Peyer's patch (tissue), 4 donors: ENCODE measurements around the gene CERS3.

Experiments used
- POLR2A ChIP-seq, 2 donors: fragments of 450-650 bp; IDR thresholded peaks; one replicate each; pipeline ENCODE4 v1.5.1; 2017; ENCODE audit warnings: antibody characterized with exemption in 2 of 2, mild to moderate bottlenecking in 2 of 2, moderate library complexity in 2 of 2
- TF ChIP-seq, protein P1 (sequence below), 6 experiments: fragments of 450-650 bp in 4 of 6; fragments of 200-600 bp in 2 of 6; sonication (generic) in 1 of 6; IDR thresholded peaks; one replicate each; pipeline ENCODE4 v1.5.1; 2017 to 2019; ENCODE audit warnings: antibody characterized with exemption in 6 of 6, mild to moderate bottlenecking in 3 of 6, moderate library complexity in 1 of 6

DNA sequence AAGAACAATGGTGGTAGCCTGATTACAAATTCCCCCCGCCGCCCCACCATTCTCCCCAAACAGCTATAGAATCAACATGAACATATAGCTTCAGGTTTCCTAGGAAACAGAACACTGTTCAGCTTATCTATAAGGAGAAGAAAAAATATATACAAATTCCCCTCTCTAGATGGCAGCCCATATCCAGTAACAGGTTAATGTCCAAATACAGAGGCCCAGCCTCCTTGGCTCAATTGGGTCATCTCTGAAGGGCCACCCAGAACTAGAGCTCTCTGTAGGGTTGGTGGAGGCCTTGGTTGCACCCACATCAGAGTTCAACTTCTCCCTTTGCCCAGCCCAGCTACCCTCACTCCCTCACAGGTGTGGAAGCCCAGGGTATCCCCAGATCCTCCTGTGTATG lies 95.4 kb downstream of the CERS3 start:
- TF ChIP-seq POLR2A (IDR thresholded peaks at IDR 0.05): no peak
- TF ChIP-seq, protein P1, sequence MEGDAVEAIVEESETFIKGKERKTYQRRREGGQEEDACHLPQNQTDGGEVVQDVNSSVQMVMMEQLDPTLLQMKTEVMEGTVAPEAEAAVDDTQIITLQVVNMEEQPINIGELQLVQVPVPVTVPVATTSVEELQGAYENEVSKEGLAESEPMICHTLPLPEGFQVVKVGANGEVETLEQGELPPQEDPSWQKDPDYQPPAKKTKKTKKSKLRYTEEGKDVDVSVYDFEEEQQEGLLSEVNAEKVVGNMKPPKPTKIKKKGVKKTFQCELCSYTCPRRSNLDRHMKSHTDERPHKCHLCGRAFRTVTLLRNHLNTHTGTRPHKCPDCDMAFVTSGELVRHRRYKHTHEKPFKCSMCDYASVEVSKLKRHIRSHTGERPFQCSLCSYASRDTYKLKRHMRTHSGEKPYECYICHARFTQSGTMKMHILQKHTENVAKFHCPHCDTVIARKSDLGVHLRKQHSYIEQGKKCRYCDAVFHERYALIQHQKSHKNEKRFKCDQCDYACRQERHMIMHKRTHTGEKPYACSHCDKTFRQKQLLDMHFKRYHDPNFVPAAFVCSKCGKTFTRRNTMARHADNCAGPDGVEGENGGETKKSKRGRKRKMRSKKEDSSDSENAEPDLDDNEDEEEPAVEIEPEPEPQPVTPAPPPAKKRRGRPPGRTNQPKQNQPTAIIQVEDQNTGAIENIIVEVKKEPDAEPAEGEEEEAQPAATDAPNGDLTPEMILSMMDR (IDR thresholded peaks at IDR 0.05): no peak
